HG03064 (cell line): ENCODE results near the gene FGGY.

Experiments
- ATAC-seq: cut with Tn5 transposase; IDR thresholded peaks from one replicate; pipeline ENCODE4 v1.9.1; 2021; ENCODE audit warnings: low read depth; ENCODE audit not compliant: unreplicated experiment

FGGY gene

DNA sequence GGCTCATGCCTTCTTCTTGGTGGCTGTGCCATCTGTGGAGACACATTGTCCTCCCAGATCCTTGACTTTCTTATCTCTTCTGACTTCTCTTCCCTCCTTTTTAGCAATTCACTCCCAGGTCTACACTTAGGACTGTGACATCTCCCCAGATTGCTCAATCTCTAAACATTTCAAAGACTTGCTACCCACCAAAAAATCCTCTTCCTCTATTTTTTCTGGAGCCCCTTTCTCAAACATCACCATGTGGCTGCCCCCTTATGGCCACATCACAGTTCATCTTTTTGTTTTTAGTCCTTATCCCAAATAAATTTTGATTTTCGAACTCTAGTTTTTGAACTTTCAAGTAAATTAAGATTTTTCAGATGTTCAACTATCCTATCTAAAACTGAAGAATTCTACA lies 369.2 kb downstream of the FGGY start:
- ATAC-seq, result no peak

DNA sequence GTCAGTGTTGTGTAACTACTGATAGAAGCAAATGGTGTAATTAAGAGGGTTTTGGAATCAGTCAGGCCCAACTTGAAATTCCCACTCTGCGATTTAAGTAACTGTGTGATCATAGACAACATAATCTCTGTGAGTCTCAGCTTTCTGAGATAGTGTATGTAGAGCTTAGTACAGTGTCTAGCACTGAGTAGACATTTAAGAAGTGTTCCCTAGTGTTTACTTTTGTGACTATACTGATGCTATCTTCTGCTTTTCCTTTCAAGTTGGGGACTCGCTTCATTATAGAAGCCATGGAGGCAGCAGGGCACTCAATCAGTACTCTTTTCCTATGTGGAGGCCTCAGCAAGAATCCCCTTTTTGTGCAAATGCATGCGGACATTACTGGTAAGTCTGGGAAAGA lies 370.1 kb downstream of the FGGY start:
- ATAC-seq, result no peak

DNA sequence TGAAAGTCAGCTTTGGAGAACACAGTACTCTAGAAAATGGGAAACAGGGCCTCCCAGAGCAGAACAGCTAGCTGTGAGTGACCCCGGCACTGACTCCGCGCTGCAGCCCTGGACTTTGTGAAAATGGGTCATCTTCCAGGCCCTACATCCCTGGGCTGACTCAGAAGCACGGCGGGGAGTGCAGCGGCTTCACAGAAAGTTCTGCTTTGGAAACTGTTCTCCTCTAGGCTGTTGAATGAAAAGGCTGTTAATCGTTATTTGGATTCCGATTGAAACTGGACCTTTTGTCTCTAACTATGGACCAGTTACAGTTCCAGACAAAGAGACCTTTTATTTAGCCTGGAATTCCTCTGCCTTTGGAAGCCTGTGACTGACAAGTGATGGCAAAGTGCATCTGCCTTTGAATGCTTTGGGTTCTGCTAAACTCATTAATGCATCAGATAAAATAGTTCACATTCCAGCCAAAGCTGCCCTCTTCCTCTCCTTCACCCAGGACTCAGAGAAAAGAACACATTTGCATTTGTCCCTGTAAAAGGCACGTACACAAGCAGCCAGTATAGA lies 372.9 kb downstream of the FGGY start:
- ATAC-seq, result no peak

DNA sequence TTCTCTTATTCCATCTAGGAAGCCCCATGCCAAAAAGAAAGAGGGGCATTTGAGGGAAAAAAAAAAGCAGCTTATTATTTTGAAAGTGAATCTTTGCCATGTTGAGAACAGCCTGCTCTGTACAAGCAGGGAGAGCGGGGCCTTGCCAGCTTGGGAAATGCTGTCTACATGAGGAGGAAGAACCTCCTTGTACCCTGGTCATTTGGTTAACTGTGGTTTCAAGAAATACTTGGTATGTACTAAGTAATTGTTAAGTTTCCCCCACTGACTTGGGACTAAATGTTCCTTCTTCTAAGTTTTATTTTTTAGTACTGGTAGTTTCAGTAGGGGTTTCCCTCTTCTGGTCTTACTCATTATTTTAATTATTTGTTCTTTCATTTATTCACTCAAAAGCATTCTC lies 373.8 kb downstream of the FGGY start:
- ATAC-seq, result no peak

DNA sequence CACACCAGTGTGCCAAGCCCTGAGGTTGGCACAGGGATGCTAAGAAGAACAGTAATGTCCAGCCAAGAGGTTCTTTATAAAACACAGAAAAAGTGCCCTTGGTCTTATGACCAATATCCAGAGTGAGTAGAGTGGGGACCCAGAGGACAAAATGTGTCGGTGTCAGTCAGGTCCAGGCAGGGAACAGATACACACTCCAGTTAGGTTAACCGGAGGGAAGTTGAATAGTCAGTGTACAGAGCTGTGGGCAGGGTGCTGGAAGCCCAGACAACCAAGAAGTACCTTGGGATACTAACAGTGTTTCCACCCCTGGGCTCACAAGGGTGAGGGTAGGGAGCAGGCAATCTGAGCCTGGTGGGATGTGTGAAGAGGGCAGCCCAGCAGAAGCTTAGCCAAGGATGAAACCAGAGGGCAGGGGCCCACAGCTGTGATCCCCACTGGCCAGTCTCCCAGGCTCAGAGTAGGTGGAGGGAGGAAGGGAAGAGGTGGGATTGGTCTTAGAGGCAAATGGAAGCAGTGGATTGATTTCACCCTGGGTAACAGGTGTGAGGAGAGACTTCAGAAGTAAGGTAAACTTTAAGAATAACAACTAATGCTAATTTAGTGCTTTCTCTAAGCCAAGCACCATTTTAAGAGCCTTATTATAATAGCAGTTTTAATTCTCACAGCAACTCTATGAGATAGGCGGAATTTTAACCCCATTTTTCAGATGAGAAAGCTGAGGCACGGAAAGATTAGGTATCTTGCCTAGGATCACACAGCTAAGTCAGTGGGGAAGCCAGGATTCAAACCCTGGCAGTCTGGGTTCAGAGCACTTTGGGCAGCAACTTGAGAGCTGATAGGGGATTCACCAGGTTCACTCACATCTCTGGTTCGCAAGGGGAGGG lies 374.4 kb downstream of the FGGY start:
- ATAC-seq, result no peak

DNA sequence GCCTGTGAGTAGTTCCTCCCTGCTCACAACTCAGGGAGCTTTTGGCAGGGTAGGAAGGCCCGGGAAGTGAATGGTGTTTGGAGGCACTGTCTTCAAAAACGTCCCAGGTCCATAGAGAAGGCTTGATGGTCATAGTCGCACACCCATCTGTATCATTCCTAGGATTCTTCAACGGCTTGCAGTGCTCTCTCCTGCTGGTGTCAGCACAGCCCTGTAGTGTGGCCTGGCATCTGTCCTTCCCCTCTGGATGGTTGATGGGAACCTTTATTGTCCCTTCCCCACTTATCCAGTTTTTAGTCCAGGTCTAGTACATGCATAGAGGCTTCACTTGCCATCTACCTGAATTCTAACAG lies 375.0 kb downstream of the FGGY start:
- ATAC-seq, result no peak

DNA sequence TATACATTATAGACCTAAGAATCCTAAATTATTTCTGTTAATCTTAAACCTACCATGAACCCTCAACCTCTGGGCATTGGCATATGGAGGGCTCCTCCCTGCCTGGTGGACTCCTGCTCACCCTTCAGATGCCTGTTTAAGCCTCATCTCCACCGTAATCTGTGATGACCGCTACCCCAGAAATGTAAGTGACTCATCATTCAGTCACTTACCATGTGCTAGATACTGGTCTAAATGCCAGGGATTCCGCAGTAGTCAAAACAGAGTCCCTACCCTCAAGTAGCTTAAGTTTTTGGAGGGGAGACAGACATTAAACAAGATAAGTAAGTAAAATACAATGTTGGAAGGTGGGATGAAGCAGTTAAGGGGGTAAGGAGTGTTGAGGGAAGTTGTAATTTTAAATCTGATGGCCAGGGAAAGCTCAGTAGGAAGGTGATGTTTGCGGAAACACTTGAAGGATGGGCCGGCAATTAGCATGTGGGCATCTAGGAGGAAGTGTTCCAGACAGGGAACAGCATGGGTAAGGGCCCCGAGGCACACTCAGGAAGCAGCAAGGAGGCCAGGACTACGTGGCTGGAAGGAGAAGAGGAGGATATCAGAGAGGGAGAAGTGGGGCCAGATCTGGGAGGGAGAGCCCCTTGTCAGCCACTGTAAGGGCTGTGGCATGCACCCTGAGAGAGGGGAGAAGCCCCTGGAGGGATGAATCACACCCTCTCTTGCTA lies 376.1 kb downstream of the FGGY start:
- no peak for ATAC-seq

DNA sequence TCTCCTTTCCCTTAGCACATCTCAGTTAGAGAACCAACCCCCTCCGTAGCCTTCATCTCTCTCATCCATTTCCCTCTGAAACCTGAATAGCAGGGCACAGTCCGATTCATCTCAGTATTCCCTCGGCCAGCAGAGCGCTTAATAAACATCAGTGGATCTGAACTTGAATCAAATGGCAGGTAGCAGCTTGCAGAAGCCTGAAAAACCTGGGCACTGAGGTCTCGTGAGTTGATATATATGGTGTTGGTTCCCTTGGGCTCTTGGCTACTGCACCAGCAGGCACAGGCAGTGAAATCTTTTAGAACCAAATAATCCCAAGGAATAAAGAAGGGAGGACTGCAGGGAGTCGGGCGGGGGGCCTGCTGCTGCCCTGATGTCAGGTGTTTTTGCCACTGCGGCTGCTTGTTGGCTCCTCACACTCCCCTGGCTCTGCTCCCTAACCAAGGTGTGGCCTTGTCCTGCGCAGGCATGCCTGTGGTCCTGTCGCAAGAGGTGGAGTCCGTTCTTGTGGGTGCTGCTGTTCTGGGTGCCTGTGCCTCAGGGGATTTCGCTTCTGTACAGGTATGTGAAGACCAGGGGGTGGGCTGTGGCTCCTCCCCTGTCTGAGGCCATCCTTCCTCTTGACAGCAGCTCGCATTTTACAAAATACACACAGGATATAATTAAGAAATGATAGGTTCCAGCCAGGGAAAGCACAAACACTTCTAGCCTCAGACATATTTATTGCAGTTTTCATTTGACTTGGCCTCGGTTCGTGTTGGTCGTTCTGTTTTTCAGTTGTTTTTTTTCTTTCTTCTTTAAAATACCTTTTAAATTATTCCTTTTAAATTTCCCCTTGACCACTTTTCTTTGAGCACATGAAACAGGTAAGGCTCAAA lies 376.9 kb downstream of the FGGY start:
- ATAC-seq, result no peak

DNA sequence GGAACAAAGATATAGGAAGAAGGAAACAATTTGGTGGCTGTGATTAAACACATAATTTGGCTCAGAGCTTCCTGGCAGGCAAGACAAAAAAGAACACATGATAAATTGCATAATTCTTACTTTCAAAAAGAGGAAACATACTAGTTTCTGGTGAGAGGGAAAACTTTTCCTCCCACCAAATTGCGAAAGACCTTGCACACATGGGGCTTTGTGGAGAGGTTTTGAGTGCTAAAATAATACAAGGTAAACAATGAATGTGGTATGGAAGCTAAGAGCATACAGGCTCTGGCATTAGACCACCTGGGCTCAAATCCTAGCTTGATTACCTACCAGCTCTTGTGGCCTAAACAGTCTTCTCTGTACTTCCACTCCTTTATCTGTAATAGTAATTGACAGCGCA lies 377.7 kb downstream of the FGGY start:
- ATAC-seq, result no peak

DNA sequence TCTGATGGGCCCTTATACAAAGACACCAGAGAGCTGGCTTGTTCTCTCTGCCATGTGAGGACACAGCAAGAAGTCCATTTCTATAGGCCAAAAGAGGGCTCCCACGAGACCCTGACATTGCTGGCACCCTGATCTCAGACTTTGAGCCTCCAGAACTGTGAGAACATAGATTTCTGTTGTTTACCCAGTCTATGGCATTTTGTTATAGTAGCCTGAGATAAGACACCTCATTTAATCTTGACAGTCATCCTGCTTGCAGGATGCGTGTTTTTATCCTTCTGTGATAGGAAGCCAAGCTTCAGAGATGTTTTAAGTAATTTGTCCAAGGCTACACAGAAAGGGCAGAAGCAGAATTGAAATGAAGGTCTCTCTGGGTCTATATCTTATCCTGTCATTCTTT lies 379.0 kb downstream of the FGGY start:
- no peak for ATAC-seq

DNA sequence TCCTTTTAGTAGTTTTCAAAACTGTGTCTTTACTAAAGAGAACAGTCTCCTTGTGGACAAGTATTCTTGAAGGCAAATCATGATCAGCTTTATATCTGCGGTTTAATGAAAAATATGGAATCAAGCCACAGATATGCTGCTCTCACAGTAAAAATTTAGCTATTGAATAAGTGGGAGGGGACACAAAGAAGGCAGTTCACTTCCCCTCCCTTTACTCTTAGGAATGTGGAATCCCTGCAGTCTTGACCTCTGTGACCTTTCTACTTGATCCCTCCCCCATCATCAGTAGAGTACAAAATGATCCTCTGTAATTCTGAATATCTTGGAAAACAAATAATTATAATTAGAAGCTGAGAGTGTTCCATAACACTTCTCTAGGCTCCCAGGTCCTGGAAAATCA lies 381.1 kb downstream of the FGGY start:
- no peak for ATAC-seq

DNA sequence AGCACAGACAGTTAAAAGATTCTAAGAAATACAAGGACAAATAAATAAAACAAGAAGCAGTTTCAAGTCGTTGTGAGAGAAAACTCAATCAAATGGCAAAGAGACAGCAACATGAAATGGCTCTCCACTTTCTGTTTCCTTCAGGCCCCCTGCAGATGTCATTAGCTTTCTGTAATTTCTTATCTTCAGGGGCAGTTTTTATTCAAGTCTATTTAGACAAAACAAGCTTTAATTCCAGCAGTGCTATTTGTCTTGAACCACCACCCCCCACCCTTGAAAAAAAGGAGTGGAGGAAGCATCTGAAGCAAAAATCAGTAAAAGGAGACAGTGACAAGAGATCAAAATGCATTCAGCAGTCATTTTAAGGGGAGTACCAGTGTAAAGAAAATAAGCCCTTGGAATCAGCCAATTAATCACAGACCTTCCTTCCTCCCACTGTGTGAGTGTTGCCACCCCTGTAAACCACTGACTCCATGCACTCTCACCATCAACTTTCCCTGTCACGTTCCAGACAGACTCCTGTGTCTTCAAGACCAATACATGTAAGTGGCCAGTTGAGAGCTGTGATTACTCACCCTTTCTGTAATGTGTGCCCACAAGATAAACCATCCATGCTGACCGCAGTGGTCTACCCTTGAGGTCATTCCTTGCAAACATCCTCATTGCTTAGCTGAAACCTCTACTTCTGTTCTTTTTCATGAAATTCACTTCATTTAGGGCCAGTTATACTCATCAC lies 381.8 kb downstream of the FGGY start:
- ATAC-seq, result no peak

DNA sequence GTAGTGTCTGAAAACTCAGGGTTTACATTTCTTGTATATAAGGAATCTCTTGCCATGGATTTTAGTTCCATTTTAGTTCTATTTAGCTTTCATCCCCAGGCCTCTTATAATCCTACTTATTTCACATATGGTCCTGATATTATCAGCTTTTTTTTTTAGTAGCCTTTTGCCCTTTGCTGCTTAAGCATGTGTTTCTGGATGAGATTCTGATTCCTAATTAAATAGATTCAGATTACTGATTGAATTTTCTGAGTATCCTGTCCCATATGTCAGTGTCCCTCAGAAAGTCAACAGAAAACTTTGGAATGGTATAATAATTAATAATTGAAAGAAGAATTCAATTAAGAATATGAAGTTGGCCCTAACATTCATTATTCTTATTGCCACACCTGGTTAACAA lies 383.1 kb downstream of the FGGY start:
- ATAC-seq, result no peak

DNA sequence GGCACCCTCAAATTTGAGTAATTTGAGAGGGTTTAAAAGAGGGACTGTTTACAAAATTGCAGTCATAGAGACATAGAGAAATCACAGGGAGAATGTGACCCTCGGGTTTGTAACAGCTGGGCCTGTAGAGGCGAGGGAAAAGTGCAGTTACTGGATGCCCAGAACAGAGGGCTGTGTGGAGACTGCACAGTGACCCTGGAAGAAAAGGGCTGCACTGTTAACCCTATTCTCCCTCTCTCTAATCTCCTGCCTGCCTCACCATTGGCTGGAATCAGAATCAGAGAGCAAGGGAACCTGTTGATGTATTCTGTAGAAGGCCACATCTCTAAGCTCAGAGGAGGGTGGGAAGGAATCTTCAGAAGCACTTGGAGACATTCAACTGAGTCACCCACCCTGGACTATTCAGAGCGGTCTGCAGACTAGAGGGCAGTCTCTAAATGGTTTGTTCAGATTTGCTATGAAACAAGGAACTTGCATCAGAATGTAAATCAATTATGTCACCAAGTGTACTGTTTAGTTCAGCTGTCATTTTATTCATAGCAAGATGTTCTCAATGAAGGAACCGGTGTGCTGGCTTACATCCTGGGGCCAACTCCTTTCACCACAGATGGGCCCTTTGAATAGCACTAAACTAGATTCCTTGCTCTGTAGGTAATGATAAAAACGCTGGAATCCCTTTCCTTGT lies 385.6 kb downstream of the FGGY start:
- no peak for ATAC-seq

DNA sequence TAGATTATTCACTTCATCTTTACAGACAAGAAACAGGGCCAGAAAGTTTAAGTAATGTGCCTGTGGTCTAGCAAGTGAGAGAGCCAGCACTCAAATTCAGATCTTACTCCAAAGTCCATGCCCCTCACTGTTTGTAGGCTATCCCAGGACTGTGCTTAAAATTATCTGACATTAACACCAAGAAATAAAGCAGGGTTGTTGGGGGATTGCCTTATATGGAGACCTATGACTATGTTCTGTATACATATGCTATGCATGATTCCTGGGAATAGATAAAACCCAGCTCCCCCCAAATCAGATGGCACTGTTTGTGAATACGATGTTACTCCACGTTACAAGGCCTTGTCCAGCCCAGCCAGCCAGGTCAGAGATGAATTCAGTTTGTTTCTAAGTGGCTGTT lies 386.3 kb downstream of the FGGY start:
- no peak for ATAC-seq

DNA sequence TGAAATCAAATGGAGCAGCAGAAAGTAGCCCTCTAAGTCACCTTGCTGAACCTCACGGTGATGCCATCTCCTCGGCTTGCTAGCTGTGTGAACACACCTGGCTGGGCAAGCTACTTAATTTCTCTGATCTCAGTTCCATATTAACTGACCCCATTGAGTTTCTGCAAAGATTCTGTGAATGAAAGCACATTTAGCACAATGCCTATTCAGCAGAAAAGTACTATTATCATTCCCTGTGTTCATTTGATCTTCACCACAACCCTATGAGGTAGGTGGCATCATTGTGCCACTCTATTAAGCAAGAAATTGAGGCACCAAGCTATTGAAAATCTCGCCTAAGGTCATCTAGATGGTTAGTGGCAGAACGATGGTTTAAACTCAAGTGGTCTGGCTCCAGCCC lies 387.8 kb downstream of the FGGY start:
- ATAC-seq, result no peak

DNA sequence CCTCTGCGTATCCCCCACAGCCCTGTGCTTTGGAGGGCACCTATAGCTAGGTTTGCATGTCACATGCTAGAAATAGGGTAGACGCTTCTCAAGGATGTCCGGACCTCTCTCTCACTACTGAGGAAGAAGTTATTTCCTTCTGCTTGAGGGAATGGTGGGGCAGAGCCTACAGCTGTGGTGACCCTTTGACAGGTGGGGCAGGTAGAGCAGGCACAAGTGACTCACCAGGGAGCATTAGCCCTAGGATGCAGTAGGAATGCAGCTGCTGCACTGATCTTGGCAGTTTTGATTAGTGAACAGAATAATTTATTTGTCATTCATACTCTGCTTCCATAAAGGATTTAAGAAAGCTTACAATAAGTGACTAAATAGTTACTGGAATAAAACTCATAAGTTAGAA lies 388.2 kb downstream of the FGGY start:
- no peak for ATAC-seq

DNA sequence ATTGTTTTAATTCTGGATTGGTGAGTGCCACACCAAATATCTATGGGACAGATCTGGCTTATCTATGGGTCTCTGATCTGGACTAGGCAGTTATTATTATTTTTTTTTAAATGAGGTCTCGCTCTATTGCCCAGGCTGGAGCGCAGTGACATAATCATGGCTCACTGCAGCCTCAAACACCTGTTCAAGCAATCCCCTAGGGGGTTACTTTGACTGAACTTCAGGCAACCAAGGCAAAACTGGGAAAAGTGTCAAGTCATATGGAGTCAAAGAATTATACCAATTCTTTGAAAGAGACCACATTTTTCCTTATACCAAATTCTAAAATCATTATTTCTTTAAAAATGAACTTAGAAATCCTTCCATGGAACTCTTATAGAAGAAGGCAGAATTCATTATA lies 388.8 kb downstream of the FGGY start:
- ATAC-seq, result no peak

DNA sequence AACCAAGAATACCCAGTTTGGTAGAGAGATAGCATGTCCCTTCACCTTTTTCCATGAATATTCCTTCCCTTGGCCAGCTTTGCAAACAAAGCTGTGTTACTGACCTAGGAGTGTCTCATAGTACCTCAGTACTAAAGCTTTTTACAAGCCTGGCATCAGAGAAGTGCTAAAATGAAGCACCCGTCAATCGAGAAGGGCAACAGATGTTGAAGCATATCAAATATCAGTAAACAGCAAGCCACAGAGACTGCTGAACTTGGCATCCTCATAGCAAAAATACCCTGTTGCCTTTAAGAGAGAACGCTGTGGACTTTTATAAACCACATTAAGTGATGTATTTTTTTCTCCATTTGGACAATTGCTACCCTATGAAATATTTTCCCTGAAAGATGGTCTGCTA lies 389.3 kb downstream of the FGGY start:
- no peak for ATAC-seq

DNA sequence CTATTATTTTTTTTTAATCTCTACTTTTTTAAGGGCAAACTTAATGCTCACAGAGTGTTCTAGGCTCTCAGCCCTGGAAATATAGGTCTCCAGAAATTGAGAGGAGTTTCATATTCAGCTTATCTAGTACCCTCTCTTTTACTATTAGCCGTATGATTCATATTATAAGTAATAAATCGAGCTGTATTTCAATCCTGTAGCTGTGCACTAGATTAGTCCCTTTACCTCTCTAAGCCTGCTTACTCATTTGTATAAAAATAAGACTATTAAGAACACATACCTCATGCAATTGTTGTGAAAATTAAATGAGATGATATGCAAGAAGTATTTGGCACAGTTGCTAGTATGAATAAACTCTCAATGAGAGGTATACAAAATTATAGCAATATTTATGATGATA lies 389.7 kb downstream of the FGGY start:
- no peak for ATAC-seq
